Transverse colon (tissue), 3 donors: ENCODE measurements around the gene CARM1.

ENCODE experiments used
- POLR2A ChIP-seq: fragments of 450-650 bp; IDR thresholded peaks from one replicate; pipeline ENCODE4 v1.6.1; 2016; ENCODE audit warnings: antibody characterized with exemption, mild to moderate bottlenecking, moderate library complexity
- POLR2AphosphoS5 ChIP-seq, 3 donors: sonication (generic); formaldehyde crosslinking; IDR thresholded peaks; one replicate each; pipeline ENCODE4 v1.6.1; 2016; ENCODE audit warnings: antibody characterized with exemption in 3 of 3

DNA sequence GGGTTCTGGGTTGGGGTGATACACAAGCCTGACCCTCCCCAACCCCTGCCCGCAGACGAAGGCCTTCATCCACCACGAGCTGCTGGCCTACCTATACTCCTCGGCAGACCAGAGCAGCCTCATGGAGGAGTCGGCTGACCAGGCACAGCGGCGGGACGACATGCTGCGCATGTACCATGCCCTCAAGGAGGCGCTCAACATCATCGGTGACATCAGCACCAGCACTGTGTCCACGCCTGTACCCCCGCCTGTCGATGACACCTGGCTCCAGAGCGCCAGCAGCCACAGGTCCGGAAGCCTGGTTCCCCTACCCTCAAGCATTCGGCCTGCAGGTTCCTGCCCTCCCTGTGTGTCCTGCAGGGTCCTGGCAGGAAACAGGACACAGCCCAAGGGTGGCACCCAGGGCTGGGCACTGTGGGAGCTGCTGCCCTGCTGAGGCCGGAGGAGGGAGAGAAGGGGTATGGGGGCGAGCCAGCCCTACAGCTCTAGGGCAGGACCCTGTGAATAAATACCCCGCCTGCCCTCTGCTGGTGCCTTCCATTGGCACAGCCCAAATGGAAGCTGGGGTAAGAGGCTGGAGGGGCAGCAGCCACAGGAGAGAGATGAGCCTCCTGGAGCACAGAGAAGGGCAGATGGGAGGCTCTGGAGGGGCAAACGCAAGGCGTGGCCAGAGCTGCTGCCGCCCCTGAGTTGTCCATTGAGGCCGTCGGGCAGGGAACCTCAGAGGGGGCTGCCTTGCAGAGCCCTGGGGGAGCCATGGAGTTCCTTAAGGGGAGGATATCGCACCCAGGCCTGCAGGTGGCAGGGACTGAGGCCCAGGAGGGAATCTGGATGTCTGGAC is 42.2 kb upstream of the CARM1 start:
- TF ChIP-seq POLR2AphosphoS5 (IDR thresholded peaks at IDR 0.05) (no peak), POLR2A (no peak)
